ENCODE data around the gene CPLX3.
"Not testable (repeated sequence)": the region's sequence is repeated elsewhere in the genome, so short reads cannot be mapped to it uniquely, and the experiment has no call there.

Gene CPLX3

GRCh38 chr15:74826364-74826819 lies at the start of gene CPLX3:
Gene CPLX3 (plus strand): TSS chr15:74826627. CDS start chr15:74826704, 77 bp downstream.
- DNase-seq, result no peak

- peak; percentile 41 for DNase-seq
Observed at GRCh38 chr15:74776821-74777768, 49.3 kb upstream of the CPLX3 start.

GRCh38 chr15:74777769-74778598 lies 48.4 kb upstream of the CPLX3 start:
- no peak for DNase-seq

GRCh38 chr15:74778599-74778970 lies 47.8 kb upstream of the CPLX3 start:
- DNase-seq, result no peak

- DNase-seq, result no peak
Observed at GRCh38 chr15:74779162-74779648, 47.2 kb upstream of the CPLX3 start.

DNA sequence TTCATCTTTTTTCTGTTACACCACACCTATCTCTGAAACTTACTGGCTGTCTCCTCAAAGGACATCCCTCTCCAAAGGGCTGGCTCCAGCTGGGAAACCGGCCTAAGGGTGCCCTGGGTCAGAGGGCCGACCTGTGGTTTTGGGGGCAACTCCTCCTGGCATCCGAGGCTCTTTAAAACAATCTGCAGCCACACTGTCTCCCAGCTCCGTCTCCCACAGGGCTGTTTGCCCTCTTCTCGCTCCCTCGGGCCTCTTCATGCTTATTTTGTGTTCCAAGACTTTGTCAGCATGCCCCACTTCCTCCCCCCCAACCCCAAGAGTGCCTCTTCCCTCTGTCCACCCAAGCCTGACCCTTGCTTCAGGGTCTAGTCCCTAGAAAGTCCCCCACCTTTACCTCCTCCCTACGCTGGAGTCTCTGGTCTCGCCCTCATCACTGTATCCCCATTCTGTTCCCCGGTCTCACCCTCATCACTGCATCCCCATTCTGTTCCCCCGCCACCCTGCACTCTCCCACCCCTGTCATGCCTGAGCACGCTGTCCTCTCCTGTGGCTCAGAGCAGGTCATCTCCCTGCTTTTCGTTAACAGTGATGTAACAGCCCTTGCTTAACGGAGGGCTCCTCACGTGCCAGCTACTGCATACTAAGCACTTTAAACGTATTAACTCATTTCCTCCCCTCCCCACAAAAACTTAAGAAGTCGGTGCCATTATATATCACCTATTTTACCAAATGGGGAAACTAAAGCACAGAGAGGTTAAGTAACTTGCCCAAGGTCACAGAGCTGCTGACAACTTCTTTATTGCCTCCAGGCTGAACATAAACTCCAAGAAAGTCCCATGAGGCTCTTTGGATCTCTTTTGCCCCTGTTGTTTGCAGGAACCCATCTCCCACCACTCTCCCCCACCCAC lies 45.6 kb upstream of the CPLX3 start:
- peak; percentile 65 for DNase-seq

- peak; percentile 70 for DNase-seq
Observed at GRCh38 chr15:74781431-74782258, 44.8 kb upstream of the CPLX3 start, which contains the start of gene CSK. Gene CSK (plus strand): TSS chr15:74782080. CDS start chr15:74798298, 16,218 bp downstream.

DNA sequence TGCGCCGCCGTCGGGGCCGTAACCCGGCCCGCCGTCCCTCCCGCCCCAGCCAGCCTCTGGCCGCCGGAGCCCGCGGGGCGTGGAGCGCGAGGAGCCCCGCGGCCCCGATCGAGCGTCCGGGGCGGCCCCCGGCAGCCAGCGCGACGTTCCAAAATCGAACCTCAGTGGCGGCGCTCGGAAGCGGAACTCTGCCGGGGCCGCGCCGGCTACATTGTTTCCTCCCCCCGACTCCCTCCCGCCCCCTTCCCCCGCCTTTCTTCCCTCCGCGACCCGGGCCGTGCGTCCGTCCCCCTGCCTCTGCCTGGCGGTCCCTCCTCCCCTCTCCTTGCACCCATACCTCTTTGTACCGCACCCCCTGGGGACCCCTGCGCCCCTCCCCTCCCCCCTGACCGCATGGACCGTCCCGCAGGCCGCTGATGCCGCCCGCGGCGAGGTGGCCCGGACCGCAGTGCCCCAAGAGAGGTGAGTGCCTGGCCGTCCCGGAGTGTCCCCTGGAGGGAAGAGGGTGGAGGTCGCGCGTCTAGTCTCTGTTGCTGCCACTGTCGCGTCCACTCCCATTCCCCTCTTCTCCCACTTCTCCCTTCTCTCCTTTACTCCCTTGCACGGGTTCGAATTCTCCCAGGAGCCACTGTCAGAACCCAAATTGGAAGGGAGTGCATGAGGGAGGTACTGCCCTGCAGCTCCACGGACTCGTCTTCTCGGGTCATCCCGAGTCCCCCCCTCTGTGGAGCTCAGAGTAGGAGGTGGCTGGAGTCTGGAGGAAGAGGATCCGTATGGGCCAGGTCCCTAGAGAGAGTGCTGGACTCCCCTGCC lies 44.0 kb upstream of the CPLX3 start:
- no peak for DNase-seq

DNA sequence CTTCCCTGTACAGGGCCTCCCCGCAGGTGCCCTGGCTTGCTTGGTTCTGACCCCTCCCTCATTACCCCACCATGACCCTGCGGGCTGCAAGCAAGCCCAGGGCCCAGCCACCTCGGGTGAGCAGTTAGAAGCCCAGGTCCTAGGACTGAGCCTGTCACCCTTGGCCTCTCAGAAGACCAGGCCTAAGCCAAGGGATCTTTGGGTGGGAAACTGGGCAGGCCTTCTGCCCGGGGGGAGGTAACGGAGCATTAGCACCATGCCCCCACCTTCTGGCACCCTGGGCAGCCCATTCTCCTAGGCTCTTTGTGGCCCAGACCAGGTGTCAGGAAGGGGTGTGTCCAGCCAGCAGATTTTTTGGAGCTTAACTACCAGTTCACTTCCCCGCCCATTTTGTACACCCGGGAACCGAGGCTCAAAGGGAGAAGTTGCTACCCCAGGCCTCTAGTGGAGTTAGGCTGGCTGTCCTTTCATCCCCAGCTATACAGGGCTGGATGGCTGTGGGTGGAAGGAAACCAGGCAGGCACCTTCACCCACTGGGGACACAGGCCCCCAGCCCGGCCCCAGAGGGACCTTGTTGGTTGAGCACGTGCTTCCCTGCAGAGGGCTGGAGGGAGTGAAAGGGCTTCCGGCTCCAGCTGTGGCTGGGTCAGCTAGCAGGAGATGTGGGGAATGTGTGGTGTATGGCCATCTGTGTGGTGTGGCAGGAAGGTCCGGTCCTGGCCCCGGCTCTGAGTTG lies 43.2 kb upstream of the CPLX3 start:
- no peak for DNase-seq

GRCh38 chr15:74783808-74784175 lies 42.6 kb upstream of the CPLX3 start:
- no peak for DNase-seq

- no peak for DNase-seq
Observed at GRCh38 chr15:74784426-74785193, 41.8 kb upstream of the CPLX3 start.

GRCh38 chr15:74785194-74786032 lies 41.0 kb upstream of the CPLX3 start:
- no peak for DNase-seq

- DNase-seq, result not testable (repeated sequence)
Observed at GRCh38 chr15:74786081-74786480, 40.3 kb upstream of the CPLX3 start.

GRCh38 chr15:74786551-74787165 lies 39.8 kb upstream of the CPLX3 start:
- no peak for DNase-seq

- DNase-seq, result peak; percentile 68
Observed at GRCh38 chr15:74787251-74788041, 39.0 kb upstream of the CPLX3 start.

GRCh38 chr15:74788042-74788682 lies 38.3 kb upstream of the CPLX3 start:
- no peak for DNase-seq

Measured in fibroblast of skin of right quadriceps (primary cell).